ENCODE results near the gene TACSTD2.
"Not testable (repeated sequence)": the region's sequence is repeated elsewhere in the genome, so short reads cannot be mapped to it uniquely, and the experiment has no call there.

Gene TACSTD2

DNA sequence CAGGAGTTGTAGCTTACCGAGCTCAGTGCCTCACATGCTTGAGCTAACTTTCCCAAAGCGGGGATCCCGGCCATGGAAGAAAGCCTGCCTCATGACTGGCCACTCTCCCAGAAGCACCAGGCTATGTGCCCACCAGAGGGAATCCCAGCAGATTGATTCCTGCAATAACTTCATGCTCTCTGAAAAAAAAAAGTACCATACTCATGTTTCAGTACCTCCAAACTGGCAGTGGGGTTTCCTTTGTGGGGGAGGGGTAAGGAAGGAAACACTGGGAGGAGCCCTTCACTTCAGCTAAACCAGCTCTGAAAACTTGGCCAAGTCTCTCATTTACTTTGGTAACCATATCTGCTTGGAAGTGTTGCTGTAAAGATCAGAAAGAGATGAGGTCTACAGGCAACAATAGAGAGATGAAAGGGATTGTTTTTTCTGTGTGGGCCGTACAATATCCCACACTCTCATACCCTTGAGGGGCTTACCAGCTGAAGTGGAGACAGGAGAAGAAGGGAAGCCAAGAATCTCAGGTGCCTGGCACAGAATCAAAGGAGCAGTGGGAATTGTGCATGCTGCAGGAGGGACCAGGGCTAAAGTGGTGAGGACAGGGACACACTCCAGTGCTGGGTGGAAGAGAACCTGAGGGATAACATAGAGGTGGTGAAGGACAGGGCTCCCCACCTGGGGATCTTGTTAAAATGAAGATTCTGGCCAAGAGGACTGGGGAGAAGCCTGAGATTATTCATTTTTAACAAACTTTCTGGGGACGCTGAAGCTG lies 42.4 kb upstream of the TACSTD2 start:
- TF ChIP-seq, protein P1, sequence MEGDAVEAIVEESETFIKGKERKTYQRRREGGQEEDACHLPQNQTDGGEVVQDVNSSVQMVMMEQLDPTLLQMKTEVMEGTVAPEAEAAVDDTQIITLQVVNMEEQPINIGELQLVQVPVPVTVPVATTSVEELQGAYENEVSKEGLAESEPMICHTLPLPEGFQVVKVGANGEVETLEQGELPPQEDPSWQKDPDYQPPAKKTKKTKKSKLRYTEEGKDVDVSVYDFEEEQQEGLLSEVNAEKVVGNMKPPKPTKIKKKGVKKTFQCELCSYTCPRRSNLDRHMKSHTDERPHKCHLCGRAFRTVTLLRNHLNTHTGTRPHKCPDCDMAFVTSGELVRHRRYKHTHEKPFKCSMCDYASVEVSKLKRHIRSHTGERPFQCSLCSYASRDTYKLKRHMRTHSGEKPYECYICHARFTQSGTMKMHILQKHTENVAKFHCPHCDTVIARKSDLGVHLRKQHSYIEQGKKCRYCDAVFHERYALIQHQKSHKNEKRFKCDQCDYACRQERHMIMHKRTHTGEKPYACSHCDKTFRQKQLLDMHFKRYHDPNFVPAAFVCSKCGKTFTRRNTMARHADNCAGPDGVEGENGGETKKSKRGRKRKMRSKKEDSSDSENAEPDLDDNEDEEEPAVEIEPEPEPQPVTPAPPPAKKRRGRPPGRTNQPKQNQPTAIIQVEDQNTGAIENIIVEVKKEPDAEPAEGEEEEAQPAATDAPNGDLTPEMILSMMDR (IDR thresholded peaks at IDR 0.05; ENCODE audit: borderline replicate concordance, insufficient read depth, low read depth, low read length): no peak
- H3K4me3 ChIP-seq (ENCODE audit: low read depth, low read length): no peak overlapping the region

DNA sequence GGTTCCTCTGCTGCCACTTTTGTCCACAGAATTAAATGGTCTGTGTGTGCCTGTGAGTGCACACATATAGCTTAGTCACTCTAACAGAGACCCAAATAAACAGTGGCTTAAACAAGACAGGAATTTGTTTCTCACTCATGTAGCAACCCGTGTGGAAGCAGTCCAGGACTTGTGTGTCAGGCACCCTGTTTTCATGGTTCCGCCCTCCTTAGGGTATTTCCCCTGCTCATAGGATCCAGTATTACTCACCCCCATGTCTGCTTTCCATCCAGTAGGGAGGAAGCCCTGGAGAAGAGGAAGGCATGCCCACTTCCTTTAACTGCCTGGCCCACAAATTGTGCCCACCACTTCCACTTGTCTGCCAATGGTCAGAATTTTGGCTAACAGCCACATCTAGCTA lies 41.3 kb upstream of the TACSTD2 start:
- no peak overlapping the region for H3K4me3 ChIP-seq (ENCODE audit: low read depth, low read length)
- TF ChIP-seq, protein P1 (IDR thresholded peaks at IDR 0.05; ENCODE audit: borderline replicate concordance, insufficient read depth, low read depth, low read length): no peak

DNA sequence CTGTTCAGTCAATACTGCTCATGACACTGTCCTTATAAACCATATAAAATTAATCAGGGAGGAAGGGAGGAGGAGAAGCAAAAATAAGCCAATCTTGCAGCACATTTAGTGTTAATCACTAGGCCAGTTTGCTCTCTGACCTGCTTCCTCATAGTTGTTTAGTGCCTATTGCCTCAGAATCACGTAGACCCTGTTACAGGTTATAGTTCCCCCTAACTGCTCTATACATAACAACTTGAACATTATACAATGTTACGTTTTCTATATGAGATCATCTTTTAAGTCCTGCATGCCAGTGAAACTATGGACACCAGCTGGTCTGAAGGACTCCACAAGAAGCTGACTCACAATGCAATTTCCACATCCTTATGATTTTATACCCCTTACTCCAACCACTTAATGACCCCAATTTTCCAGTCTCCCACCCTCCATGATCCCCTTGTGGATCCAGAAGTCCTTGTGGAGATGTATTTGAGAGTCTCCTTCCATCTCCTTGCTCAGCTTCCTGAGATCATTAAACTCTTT lies 34.9 kb upstream of the TACSTD2 start:
- H3K4me3 ChIP-seq (ENCODE audit: low read depth, low read length): no peak overlapping the region
- TF ChIP-seq, protein P1 (IDR thresholded peaks at IDR 0.05; ENCODE audit: borderline replicate concordance, insufficient read depth, low read depth, low read length): no peak

DNA sequence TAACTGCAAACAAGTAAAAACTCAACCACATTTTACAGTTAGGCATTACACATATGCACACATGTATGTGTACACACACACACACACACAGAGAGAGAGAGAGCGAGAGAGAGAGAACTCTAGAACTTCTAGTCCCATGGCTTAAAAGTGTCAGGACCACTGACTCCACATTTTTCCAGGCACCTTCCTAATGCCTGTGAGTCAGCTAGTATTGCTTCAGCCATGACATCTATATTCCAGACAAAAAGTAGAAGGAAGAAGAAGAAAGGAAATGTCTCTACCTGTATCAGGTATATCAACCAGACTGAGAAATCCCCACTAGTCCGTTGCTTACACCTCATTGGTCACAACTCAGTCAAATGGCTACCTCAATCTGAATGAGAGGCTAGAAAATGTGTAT lies 31.9 kb upstream of the TACSTD2 start:
- no peak overlapping the region for H3K4me3 ChIP-seq (ENCODE audit: low read depth, low read length)
- TF ChIP-seq, protein P1 (IDR thresholded peaks at IDR 0.05; ENCODE audit: borderline replicate concordance, insufficient read depth, low read depth, low read length): no peak

DNA sequence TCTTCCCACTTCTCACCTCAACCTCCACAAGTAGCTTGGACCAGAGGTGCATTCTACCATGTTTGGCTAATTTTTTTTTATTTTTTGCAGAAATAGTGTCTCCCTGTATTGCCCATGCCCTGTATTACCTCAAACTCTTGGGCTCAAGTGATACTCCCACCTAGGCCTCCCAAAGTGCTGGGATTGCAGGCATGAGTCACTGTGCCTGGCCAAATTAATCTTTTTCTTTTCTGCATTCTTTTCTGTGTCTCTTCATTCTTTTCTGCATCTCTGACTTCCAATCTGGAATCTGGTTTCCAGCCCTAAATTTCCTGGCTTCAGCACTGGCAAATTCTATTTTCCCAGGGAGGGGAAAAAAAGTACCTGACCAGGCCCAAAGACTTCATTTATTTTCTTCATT lies 31.2 kb upstream of the TACSTD2 start:
- H3K4me3 ChIP-seq (ENCODE audit: low read depth, low read length): no peak overlapping the region
- TF ChIP-seq, protein P1 (IDR thresholded peaks at IDR 0.05; ENCODE audit: borderline replicate concordance, insufficient read depth, low read depth, low read length): no peak

DNA sequence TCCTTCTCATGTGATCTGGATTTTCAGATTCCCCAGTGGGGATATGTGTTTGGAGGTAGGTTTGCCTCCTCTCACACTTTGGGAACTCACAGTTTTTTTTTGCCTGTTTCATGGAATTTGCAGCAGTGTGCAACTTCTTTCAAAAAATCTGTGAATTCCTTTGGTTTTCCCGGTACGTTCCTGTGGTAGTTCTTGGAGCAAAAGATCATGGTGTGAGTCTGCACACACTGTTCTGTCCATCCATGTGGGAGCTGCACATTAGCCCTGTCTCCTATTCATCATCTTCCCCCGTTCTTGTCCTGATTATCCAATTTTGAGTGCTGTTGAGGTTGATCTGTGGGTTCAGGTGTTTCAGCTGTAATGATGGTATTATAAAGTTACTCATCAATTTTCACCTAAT lies 30.3 kb upstream of the TACSTD2 start:
- H3K4me3 ChIP-seq (ENCODE audit: low read depth, low read length): no peak overlapping the region
- TF ChIP-seq, protein P1 (IDR thresholded peaks at IDR 0.05; ENCODE audit: borderline replicate concordance, insufficient read depth, low read depth, low read length): no peak

DNA sequence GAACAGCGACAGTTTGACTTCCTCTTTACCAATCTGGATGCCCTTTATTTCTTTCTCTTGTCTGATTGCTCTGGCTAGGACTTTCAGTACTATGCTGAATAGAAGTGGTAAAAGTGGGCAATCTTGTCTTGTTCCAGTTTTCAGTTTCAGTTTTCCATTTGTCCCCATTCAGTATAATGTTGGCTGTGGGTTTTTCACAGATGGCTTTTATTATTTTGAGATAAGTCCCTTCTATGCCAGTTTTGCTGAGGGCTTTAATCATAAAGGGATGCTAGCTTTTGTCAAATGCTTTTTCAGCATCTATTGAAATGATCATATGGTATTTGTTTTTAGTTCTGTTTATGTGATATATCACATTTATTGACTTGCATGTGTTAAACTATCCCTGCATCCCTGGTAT lies 24.9 kb upstream of the TACSTD2 start:
- H3K4me3 ChIP-seq (ENCODE audit: low read depth, low read length): not testable (repeated sequence)
